HepG2 (cell line): ENCODE measurements around the gene ZFPM1. TPM values are rescaled to one million over a fixed set of nuclear protein-coding genes. Genes with fewer than 3 reads are reported as not detected.

Experiments used
- AKAP8 ChIP-seq: sonication (generic); formaldehyde crosslinking; IDR thresholded peaks from 2 replicates; pipeline ENCODE4 v1.5.1; 2020; ENCODE audit warnings: mild to moderate bottlenecking, missing genetic modification reagents
- CSRNP2 ChIP-seq: sonication (generic); formaldehyde crosslinking; conservative IDR thresholded peaks from 2 replicates; pipeline ENCODE4 v1.8.0; 2022; ENCODE audit warnings: low read depth, missing genetic modification reagents
- E2F2 ChIP-seq: sonication (generic); formaldehyde crosslinking; IDR thresholded peaks from 2 replicates; pipeline ENCODE4 v1.4.0; 2020; ENCODE audit warnings: missing genetic modification reagents, borderline replicate concordance
- ETV5 ChIP-seq: IDR thresholded peaks from 2 replicates; pipeline ENCODE4 v1.6.1; 2018; ENCODE audit warnings: missing biosample characterization, missing genetic modification reagents, inconsistent platforms, borderline replicate concordance
- HOMEZ ChIP-seq: IDR thresholded peaks from 2 replicates; pipeline ENCODE4 v1.6.1; 2016; ENCODE audit warnings: low read depth
- KDM4B ChIP-seq: sonication (generic); formaldehyde crosslinking; IDR thresholded peaks from 2 replicates; pipeline ENCODE4 v1.4.0; 2020; ENCODE audit warnings: missing genetic modification reagents
- NFKB2 ChIP-seq: sonication (generic); formaldehyde crosslinking; IDR thresholded peaks from 2 replicates; pipeline ENCODE4 v1.4.0; 2020; ENCODE audit warnings: missing genetic modification reagents, borderline replicate concordance
- NR3C1 ChIP-seq: sonication (generic); formaldehyde crosslinking; IDR thresholded peaks from 2 replicates; pipeline ENCODE4 v1.4.0; 2020; ENCODE audit warnings: missing genetic modification reagents
- RBFOX2 ChIP-seq: fragments of 200-400 bp; formaldehyde crosslinking; IDR thresholded peaks from 2 replicates; pipeline ENCODE4 v1.6.1; 2017; ENCODE audit warnings: low read depth, mild to moderate bottlenecking, low read length
- RBM22 ChIP-seq: fragments of 200-400 bp; formaldehyde crosslinking; optimal IDR thresholded peaks from 2 replicates; pipeline ENCODE3; 2017; ENCODE audit warnings: mild to moderate bottlenecking, low read length, moderate library complexity
- ZBTB14 ChIP-seq: sonication (generic); formaldehyde crosslinking; IDR thresholded peaks from 2 replicates; pipeline ENCODE4 v1.4.0; 2020; ENCODE audit warnings: missing genetic modification reagents
- ZNF350 ChIP-seq: sonication (generic); formaldehyde crosslinking; IDR thresholded peaks from 2 replicates; pipeline ENCODE4 v1.4.0; 2020; ENCODE audit warnings: mild to moderate bottlenecking, low read depth, missing genetic modification reagents, borderline replicate concordance
- ZNF503 ChIP-seq: sonication (generic); formaldehyde crosslinking; IDR thresholded peaks from 2 replicates; pipeline ENCODE4 v1.4.0; 2020; ENCODE audit warnings: missing genetic modification reagents
- ZNF704 ChIP-seq: sonication (generic); formaldehyde crosslinking; IDR thresholded peaks from 2 replicates; pipeline ENCODE4 v1.8.1; 2023; ENCODE audit warnings: mild to moderate bottlenecking, inconsistent platforms, moderate library complexity, missing genetic modification reagents, borderline replicate concordance
- ZNF776 ChIP-seq: sonication (generic); formaldehyde crosslinking; IDR thresholded peaks from 2 replicates; pipeline ENCODE4 v1.4.0; 2020; ENCODE audit warnings: mild to moderate bottlenecking, missing genetic modification reagents
- ZSCAN9 ChIP-seq: IDR thresholded peaks from 2 replicates; pipeline ENCODE4 v1.6.1; 2016; ENCODE audit warnings: borderline replicate concordance
- polyA plus RNA-seq, 8 experiments: library from polyadenylated mRNA; depleted of rRNA in 3 of 8; stranded (reverse) in 7 of 8; unstranded in 1 of 8; fragments of >200 nt; fragmentation: Illumina TruSeq in 4 of 8; extraction: Trizol in 4 of 8; gene quantifications; 2 replicates each; pipeline versions ENCODE4 v1.2.1 to v1.2.3, GENCODE V29; 2011 to 2016; ENCODE audit warnings: low read depth in 4 of 8, missing spikeins in 1 of 8, mixed read lengths in 1 of 8; ENCODE audit not compliant: insufficient read depth in 1 of 8
- total RNA-seq, 5 experiments: library from RNA; depleted of rRNA; stranded (reverse); fragments of >200 nt; fragmentation: Illumina TruSeq; extraction: Trizol; gene quantifications; 2 replicates each; pipeline ENCODE4 v1.2.3, GENCODE V29; 2016; ENCODE audit warnings: low read depth in 1 of 5

ZFPM1 gene
- total and polyA plus RNA-seq, 2 of the 13 experiments (the other 11 are each of a cell fraction or from before 2014, with no cell fraction given) = 1.3 to 3.8 TPM

GRCh38 chr16:88452482-88453216 is 431 bp upstream of the ZFPM1 start (continued):
- TF ChIP-seq E2F2 (no peak), HOMEZ (CRISPR knock-in tag) (no peak), ETV5 (CRISPR knock-in tag) (peak; percentile 63), CSRNP2 (CRISPR knock-in tag) (no peak), ZBTB14 (CRISPR knock-in tag) (peak; percentile 67), RBM22 (no peak), KDM4B (CRISPR knock-in tag) (no peak), NR3C1 (CRISPR knock-in tag) (no peak), AKAP8 (peak; percentile 79; the same call in 1 of the 2 replicates), ZNF503 (CRISPR knock-in tag) (no peak), ZNF350 (CRISPR knock-in tag) (peak; percentile 96), ZNF776 (CRISPR knock-in tag) (peak; percentile 98), ZSCAN9 (CRISPR knock-in tag) (peak; percentile 81; the same call in 1 of the 2 replicates), NFKB2 (CRISPR knock-in tag) (peak; percentile 100), RBFOX2 (peak; percentile 66; the same call in 1 of the 2 replicates), ZNF704 (peak; percentile 96)
